ENCODE data around the gene PITPNC1. TPM values are rescaled to one million over a fixed set of nuclear protein-coding genes. Genes with fewer than 3 reads are reported as not detected.
"Not testable (repeated sequence)": the region's sequence is repeated elsewhere in the genome, so short reads cannot be mapped to it uniquely, and the experiment has no call there.

Gene PITPNC1
- total RNA-seq, 2 donors from 2014 or later = 26.2 to 33.7 TPM

GRCh38 chr17:67693811-67694210 is 316.7 kb downstream of the PITPNC1 start:
- intact Hi-C loops (cut with DNase I) = loop anchor here in 1 of 2 donors (10.0 kb wide), 1 partner anchor 209 kb away; no protein-coding TSS in a partner anchor
- no peak for DNase-seq
- no peak for ATAC-seq

DNA sequence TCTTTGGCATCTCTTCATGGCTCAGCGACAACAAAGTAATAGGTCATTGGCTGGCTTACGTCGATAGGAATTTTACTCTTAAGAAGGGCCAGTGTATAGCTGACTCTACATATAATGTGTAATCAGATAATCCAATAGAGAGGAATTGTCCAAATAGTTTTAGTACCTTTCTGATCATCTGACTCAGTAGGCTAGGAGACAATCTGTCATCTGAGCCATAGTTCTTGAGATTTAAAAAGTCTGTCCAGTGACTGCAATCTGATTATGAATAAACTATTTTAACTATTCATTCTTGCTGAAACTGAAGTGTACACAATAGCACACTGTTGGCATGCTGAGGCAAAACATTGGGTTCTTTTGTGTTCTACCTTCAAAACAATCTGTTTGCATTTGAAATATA is 319.3 kb downstream of the PITPNC1 start:
- intact Hi-C loops (cut with DNase I) = loop anchor here in 1 of 2 donors (10.0 kb wide), 1 partner anchor 212 kb away; no protein-coding TSS in a partner anchor
- DNase-seq (no peak), ATAC-seq (no peak)

- ATAC-seq = no peak
- no peak for DNase-seq
- intact Hi-C loops (cut with DNase I) = loop anchor here in 1 of 2 donors (10.0 kb wide), 1 partner anchor 212 kb away; no protein-coding TSS in a partner anchor
Observed at GRCh38 chr17:67696853-67697498, 319.9 kb downstream of the PITPNC1 start.

- ATAC-seq = no peak
- DNase-seq = no peak
- intact Hi-C loops (cut with DNase I) = no loop called here
Observed at GRCh38 chr17:67700037-67700724, 323.1 kb downstream of the PITPNC1 start.

DNA sequence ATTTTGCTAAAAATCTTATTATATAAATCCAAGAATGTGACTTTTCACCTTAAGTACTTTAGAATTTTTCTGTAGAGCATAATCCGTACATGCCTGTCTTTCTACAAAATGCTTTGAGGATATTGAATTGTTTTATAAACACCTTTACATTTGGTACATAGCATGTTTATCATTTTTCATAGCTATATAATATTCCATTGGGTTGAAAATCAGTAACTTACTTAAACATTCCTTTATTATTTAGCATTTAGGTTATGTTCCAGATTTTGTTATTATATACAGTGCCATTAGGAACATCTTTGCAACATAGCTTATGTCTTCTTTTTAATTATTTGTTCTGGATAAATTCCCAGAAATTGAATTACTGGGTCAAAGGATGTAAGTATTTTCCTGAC is 323.6 kb downstream of the PITPNC1 start:
- ATAC-seq (no peak), DNase-seq (no peak)
- intact Hi-C loops (cut with DNase I) = no loop called here

- intact Hi-C loops (cut with DNase I); DNase-seq; ATAC-seq: not testable (repeated sequence)
Observed at GRCh38 chr17:67702861-67703260, 325.8 kb downstream of the PITPNC1 start.

DNA sequence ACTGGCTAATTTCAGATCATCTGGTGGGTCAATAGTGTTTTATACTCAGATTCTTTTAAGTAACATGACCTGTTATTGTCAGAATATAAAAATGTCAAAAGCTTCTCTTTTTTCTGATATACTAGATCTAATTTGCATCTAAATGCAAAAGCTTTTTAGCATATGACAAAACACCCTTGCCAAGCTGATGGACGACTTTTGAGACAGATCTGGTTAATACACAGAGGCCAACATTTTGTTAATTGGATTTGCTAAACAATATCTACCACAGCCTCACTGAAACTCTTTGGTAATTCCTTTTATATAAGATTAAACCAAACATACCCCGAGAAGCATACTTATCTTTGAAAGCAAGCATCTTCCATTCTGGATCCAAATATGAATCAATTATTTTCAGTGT is 330.4 kb downstream of the PITPNC1 start:
- ATAC-seq (no peak), DNase-seq (no peak)
- intact Hi-C loops (cut with DNase I) = no loop called here

- no peak for ATAC-seq
- DNase-seq = no peak
- intact Hi-C loops (cut with DNase I) = no loop called here
Observed at GRCh38 chr17:67708378-67708777, 331.3 kb downstream of the PITPNC1 start.

- ATAC-seq (no peak), DNase-seq (no peak)
- intact Hi-C loops (cut with DNase I) = loop anchor here in 1 of 2 donors (10.0 kb wide), 2 partner anchors 63 to 347 kb away; partner anchors contain the start of gene PSMD12
Observed at GRCh38 chr17:67711916-67712315, 334.8 kb downstream of the PITPNC1 start.

DNA sequence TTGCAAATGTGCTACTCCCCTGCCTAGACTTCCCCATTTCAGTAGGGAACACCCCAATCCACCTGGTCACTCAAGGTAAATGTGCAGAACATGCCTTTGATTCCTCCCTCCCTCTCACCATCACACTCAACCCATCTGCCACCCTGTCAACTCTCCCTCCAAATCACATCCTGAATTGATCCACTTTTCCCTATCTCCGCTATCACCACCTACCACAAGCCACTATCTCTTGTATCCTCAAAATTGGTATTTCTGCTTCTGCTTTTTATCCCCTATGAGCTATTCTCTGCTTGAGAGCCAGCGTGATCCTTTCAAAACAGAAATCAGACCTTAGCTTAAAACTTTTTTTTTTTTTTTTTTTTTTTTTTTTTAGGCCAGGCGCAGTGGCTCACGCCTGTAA is 335.3 kb downstream of the PITPNC1 start:
- ATAC-seq (no peak), DNase-seq (no peak)
- intact Hi-C loops (cut with DNase I) = loop anchor here in 1 of 2 donors (10.0 kb wide), 2 partner anchors 62 to 348 kb away; partner anchors contain the start of gene PSMD12

- intact Hi-C loops (cut with DNase I) = loop anchor here in 1 of 2 donors (10.0 kb wide), 2 partner anchors 62 to 348 kb away; partner anchors contain the start of gene PSMD12
- ATAC-seq = no peak
- DNase-seq = no peak
Observed at GRCh38 chr17:67713169-67713568, 336.1 kb downstream of the PITPNC1 start.

DNA sequence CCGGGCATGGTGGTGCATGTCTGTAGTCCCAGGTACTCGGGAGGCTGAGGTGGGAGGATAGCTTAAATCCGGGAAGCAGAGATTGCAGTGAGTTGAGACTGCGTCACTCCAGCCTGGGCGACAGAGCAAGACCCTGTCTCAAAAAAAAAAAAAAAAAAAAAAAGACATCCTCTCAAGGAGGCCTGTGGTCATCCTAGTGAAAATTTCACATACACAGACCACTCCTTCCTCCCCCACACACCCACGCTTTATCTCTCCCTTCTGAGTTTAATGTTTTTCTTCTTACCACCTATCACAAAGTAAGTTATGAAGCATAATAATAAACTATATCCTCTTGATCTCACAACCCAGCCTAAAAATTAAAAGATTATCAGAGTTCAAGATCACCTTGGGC is 339.3 kb downstream of the PITPNC1 start:
- DNase-seq (no peak), ATAC-seq (no peak)
- intact Hi-C loops (cut with DNase I) = loop anchor here in 1 of 2 donors (10.0 kb wide), 2 partner anchors 58 to 352 kb away; partner anchors contain the start of gene PSMD12

- ATAC-seq (peak in 1 of 2 donors; percentile 5), DNase-seq (no peak)
- intact Hi-C loops (cut with DNase I) = loop anchor here in 1 of 2 donors (10.0 kb wide), 2 partner anchors 58 to 352 kb away; partner anchors contain the start of gene PSMD12
Observed at GRCh38 chr17:67717192-67717623, 340.1 kb downstream of the PITPNC1 start.

DNA sequence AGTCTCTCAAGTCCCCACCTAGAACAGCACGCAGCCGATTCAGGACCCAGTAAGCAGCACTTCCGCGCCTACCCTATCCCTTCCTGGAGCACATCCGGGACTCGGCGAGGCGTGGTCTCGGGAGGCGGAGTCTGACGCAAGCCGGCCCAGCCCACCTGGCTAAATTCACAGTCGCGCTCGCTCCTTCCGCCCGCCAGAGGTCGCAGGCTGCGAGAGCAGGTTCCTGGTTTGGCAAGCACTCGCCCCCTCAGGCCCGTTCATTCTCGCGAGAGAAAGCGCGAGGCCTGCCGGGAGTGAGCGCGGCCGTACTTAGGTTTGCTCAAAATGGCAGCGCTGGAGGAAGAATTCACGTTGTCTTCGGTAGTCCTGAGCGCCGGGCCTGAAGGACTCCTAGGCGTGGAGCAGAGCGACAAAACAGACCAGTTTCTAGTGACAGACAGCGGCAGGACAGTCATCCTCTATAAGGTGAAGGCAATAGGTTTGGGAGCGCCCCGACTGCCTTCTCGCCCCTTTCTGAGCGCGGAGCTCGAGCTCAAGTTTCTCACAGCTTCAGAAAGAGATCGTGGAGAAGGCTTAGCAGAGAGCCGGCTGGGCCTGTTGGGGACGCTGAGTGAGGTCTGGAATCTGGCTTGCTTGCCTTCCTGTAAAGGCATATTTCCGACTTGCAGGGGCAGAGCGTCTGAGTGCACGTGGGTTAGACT is 340.7 kb downstream of the PITPNC1 start, which contains the start of gene NOL11:
NOL11 (plus strand) TSS at position 313 of the 701 bp plus-strand sequence; CDS start at position 325, 12 bp downstream.
- intact Hi-C loops (cut with DNase I) = loop anchor here in 1 of 2 donors (10.0 kb wide), 2 partner anchors 57 to 353 kb away; partner anchors contain the start of gene PSMD12
- ATAC-seq = peak; percentile 99

GRCh38 chr17:67718325-67718941 is 341.4 kb downstream of the PITPNC1 start:
- DNase-seq = no peak
- intact Hi-C loops (cut with DNase I) = loop anchor here in 1 of 2 donors (10.0 kb wide), 2 partner anchors 56 to 354 kb away; partner anchors contain the start of gene PSMD12
- ATAC-seq = peak in 1 of 2 donors; percentile 36

More for the DNA sequence above, 340.7 kb downstream of the PITPNC1 start, which contains the start of gene NOL11:
- DNase-seq = peak; percentile 98

GRCh38 chr17:67725373-67725791 is 348.3 kb downstream of the PITPNC1 start:
- no peak for DNase-seq

DNA sequence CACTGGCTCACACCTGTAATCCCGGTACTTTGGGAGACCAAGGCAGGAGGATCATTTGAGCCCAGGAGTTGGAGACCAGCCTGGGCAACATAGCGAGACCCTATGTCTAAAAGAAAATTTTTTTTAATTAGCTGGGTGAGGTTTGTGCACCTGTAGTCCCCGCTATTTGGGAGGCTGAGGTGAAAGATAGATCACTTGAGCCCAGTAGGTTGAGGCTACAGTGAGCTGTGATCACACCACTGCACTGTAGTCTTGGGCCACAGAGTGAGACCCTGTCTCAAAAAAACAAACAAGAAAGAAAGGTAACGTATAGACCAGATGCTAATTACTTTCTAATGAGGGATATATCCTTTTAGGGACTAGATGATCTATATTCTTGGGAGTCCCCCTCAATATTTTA is 348.7 kb downstream of the PITPNC1 start:
- intact Hi-C loops (cut with DNase I) = loop anchor here in 1 of 2 donors (10.0 kb wide), 1 partner anchor 199 kb away; no protein-coding TSS in a partner anchor
- no peak for DNase-seq
- ATAC-seq = no peak

More at GRCh38 chr17:67725373-67725791, 348.3 kb downstream of the PITPNC1 start:
- ATAC-seq = no peak
- intact Hi-C loops (cut with DNase I) = loop anchor here in 1 of 2 donors (10.0 kb wide), 1 partner anchor 199 kb away; no protein-coding TSS in a partner anchor
